Endothelial cell of hepatic sinusoid (primary cell): ENCODE data around the gene POLR3GL.

Source experiments
- in situ Hi-C: cut with HindIII; loops from 2 replicates; pipeline ENCODE4 v1.10.0; 2017; ENCODE audit warnings: low sequenced_read_pairs

POLR3GL gene

DNA sequence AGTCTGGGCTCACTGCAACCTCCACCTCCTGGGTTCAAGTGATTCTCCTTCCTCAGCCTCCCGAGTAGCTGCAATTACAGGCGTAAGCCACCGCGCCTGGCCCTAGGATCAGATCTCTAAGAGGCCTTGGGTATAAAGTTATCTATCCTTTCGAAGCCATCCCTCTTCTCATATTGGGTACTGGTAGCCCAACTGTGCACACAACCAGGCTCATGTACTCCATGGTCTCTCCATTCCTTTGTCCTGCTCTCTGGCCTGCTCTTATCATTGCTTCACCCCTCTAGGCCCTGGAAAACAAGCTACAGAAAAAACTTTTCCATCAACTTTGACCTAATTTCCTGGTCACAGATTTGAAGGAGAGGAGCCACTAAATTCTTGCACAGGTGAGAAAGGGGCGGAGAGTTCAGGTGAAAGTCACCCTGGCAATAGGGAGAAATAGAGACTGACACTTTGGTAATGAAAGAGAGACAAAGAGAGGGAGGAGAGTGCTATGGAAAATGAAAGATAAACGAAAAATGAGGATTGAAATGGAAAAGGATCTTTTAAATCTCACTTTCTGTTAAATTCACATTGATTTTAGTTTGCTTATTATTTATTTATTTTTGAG is 25.9 kb downstream of the POLR3GL start:
- in situ Hi-C loops = no loop called here

- in situ Hi-C loops = no loop called here
These were observed 27.4 kb downstream of the POLR3GL start for GRCh38 chr1:145991735-145992412.

DNA sequence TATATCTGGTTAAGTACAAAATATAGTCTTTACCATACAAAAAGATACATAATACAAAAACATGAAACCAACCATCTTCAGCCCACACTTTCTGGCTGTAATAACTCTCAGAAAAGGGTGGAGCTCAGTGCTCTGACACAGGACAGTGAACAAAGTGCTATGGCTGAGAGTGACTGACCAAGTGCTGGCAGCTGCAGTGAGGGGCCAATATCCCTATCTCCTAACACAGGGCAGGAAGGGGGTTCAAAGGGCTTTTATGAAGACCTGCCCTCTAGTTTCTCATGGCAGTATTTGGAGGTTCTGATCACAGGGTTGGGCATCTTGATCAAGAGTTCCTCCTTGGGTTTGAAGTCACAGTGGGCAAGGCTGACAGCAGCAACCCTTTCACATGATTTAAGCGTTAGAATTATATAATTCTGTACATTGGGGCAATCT is 28.0 kb downstream of the POLR3GL start:
- in situ Hi-C loops = no loop called here

DNA sequence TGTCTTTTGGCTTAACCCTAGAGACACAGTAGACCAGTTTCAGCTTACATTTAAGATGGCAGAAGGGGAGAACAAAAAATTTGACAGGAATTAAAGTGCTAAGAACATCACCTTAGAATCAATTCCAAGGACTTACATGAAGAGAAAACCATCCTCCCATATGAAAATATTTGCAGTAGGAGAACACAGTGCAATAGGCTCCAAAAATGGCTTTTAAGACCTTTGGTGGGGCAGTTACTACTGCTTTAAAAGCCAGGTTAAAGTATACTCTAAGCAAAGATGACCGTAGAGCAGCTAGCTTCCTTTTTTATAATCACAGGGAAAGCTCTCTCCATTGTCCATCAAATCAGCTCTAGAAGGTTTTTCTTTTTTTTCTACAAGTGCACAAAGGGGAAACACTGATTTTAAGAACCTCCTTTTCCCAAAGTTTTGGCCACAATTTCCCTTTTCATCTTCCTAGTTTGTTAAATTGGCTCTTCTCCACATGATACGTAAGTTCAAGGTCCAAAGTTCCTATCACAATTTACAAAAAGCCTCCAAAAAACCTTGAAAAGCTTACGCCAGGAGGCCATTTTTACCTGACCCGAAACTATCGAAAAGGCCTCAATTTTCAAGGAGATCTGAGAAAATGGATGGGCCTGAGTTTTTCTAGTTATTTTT is 28.6 kb downstream of the POLR3GL start:
- in situ Hi-C loops = no loop called here

DNA sequence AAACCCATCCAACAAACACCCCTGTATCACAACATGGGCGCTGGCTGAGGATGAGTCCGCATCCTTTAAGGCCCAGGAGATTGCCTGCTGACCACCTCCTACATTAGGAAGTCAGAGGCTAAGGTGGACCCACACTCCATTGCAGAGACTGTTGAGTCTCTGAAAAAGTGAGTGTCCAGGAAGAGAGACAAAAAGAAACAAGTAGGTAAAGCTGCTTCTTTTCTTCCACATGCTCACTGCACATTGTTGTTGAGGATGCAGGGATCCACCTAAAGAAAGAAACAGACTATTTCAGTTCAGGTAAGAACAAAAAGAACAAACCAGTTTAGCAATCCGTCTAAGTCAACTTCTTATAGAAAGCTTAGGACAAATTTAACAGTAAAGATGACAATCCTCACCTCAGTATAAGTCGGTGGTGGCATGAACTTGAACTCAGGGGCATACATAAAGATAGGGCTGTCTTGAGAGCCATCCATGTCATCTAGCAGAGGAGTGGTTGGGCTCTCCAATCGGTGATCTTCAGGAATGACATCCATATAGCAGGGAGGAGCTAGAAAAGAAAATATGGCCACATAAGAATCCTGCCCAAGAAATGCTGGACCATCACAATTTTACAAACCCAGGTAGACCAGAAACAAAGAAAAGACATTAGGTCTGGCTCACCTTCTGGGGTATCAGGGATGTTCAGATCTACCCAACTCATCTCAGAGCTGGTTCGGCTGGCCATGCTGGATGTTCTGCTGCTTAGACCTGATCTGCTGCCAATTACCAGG is 29.3 kb downstream of the POLR3GL start:
- in situ Hi-C loops = no loop called here

DNA sequence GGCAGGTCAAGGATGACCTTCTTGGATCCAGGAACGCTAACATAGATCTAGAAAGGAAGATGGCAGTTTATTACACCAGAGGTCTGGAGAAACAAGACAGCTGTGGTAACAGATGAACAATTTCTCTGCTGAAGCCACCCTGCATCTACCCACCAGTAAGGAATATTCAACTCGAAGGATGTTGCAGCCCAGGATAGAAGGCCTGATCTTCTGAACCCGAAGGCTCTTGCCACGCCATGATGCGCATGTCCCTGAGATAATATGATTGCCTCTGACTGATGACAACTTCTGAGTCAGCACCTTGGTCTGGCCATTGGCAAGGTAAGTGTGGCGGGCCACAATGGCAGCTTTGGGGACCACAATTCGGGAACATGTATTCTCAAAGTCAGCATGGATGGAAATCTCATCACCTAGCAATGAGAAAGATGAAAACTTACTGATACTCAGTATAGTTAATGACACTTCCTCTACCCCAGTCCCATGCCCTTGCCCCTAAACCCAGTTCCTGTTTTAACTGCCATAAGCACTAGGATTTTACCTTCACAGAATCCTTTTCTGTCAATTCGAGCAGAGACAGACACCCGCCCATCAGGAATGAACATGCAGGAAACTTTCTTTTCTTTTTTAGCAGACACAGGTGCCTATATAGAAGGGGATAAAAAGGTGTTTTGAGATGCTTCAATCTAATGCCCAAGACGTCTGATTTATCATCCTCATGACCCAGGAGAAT is 30.1 kb downstream of the POLR3GL start:
- in situ Hi-C loops = no loop called here

DNA sequence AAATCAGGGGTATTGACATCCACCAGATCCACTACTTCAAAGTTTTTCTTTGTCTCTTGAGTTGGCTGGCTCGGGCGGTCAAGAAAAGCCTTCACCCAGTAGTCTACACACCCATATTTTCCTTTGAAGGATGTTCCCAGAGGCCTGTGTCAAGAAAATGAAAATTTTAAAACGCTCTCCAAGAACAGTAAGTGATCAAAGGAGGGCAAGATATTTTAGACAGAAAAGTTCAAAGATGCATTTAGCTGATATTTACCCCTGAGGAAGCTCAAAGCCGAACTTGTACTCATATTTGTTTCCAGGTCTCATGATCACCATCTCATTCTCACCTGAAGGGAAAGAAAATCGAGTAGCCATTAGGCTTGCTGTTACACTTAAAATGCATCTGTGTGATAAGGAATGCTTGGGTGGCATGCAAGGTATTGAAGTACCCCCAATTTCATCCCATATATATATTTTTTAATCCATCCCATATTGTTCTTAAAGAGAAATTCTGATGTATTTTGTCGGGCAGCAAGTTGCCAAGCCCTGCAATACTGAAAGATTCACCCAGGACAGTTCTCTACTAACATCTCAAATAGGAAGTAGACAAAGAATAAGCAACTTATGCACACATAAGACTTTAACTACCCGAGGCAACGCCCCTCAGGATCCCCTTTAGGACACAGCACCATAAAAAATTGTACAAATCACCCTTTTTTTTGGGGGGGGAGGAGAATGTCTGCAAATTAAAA is 30.8 kb downstream of the POLR3GL start:
- in situ Hi-C loops = no loop called here

DNA sequence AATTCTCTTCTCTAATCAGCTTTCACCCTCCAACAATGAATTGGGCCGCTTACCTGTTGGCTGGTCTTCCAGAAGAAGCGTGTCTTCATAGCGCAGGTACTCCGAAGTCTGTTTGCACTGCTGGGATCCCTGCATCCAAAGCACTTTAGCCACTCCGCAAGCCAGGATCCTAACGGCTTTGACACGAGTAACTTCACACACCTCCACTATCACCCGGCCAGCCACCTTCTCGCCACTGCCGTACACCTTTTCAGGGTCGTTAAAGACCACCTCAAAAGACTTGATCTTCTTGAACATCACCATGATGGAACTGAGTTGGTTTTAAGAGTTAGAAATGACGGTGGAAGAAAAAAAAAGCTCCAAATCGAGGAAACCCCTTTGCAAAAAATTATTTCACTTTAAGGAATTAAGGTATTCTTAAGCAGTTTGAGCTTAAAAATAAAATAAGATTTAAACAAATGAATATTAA is 31.5 kb downstream of the POLR3GL start:
- in situ Hi-C loops = no loop called here

- in situ Hi-C loops = no loop called here
These were observed 32.0 kb downstream of the POLR3GL start, which contains the start of gene TXNIP for GRCh38 chr1:145996433-145997015. Gene TXNIP, minus strand, starts transcription at chr1:145996579. Its CDS starts 313 bp downstream, at chr1:145996266.

GRCh38 chr1:145997016-145997717 is 32.7 kb downstream of the POLR3GL start:
- in situ Hi-C loops = no loop called here

GRCh38 chr1:145997718-145998023 is 33.2 kb downstream of the POLR3GL start:
- in situ Hi-C loops = no loop called here

DNA sequence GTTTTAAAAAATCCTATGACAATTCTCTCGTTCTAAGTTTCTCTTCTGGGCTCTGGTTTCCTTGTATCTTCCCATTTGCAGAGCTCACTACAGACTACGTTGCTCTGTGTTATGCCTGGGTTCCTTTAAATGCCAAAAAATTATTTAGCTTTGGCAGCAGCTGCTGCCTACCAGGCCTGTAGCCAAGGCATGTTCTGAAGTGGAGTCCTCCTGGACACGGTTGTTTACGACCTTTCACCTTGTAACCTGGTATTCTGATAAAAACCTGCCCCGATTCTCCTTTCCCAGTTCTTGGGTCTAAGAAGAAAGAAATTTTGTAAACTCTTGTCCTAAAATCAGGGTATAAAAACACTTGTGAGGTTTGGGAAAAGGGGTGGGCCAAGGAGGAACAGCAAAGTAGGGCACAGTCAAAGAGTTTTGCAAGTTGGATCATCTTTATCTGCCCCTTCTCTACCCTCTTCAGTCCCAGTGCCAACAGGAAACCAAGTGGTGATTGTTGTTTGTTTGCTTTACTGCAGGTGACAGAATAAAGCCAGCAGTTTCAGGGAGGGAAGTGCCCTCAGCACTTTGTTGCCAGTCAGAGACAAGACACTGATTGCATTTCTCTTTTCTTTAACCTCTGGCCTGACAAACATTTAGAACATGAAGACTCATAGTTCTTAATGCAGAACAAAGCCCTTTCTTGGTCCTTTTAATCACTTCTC is 35.0 kb downstream of the POLR3GL start:
- in situ Hi-C loops = no loop called here

DNA sequence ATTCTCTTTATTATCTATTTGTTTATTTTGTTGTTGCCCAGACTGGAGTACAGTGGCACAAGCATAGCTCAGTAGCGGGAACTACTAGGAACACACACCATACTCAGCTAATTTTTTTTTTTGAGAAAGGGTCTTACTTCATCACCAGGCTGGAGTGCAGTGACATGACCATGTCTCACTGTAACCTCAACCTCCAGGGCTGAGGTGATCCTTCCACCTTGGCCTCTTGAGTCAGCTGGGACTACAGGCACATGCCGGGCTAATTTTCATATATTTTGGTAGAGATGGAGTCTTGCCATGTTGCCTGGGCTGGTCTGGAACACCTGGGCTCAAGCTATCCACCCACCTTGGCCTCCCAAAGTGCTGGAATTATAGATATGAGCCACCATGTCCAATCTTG is 37.2 kb downstream of the POLR3GL start:
- in situ Hi-C loops = no loop called here

GRCh38 chr1:146007489-146008133 is 43.1 kb downstream of the POLR3GL start:
- in situ Hi-C loops = loop anchor here (5.0 kb wide), 3 partner anchors 45 to 160 kb away; partner anchors contain the start of genes ANKRD34A, NUDT17, PEX11B and POLR3GL

- in situ Hi-C loops = no loop called here
These were observed 45.7 kb downstream of the POLR3GL start for GRCh38 chr1:146010126-146010738.

- in situ Hi-C loops = no loop called here
These were observed 48.4 kb downstream of the POLR3GL start for GRCh38 chr1:146012703-146013558.

- in situ Hi-C loops = no loop called here
These were observed 49.1 kb downstream of the POLR3GL start for GRCh38 chr1:146013559-146013922.
